GM12892 (cell line): ENCODE results near the gene STRA8.

Experiments
- POLR2A ChIP-seq: IDR thresholded peaks from 2 replicates; pipeline ENCODE4 v1.6.1; 2011; ENCODE audit warnings: low read depth, low read length, control low read depth
- POLR2AphosphoS5 ChIP-seq: IDR thresholded peaks from 2 replicates; pipeline ENCODE4 v1.6.1; 2011; ENCODE audit warnings: low read depth, low read length, control low read depth

GRCh38 chr7:135285547-135286233 is 52.1 kb downstream of the STRA8 start:
- TF ChIP-seq POLR2AphosphoS5 (no peak), POLR2A (no peak)
